Esophagus squamous epithelium (tissue), 4 donors: ENCODE measurements around the gene C1QTNF1.

ENCODE experiments used
- POLR2A ChIP-seq, 4 donors: fragments of 450-650 bp; IDR thresholded peaks; one replicate each; pipeline ENCODE4 v1.6.1; 2017; ENCODE audit warnings: antibody characterized with exemption in 4 of 4, mild to moderate bottlenecking in 4 of 4, moderate library complexity in 3 of 4
- TF ChIP-seq, protein P1 (sequence below), 6 experiments: fragments of 450-650 bp in 4 of 6; fragments of 200-600 bp in 2 of 6; sonication (generic) in 2 of 6; IDR thresholded peaks; one replicate each; pipeline ENCODE4 v1.5.1; 2016 to 2019; ENCODE audit warnings: antibody characterized with exemption in 6 of 6, mild to moderate bottlenecking in 4 of 6, moderate library complexity in 4 of 6

DNA sequence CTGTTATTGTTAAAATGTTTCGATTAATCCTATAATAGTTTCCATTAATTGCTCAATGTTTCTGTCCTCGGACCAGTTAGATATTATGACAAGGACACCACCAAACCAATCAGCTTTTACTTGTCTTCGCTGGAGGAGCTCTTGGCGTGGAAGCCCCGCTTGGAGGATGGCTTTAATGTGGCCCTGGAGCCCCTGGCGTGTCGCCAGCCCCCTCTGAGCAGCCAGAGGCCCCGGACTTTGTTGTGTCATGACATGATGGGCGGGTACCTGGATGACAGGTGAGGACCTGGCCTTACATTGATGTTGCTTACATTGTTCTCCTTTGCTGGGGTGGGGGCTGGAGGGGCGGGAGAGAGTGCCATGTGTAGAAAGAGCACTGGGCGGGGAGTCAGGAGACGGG lies 53.6 kb downstream of the C1QTNF1 start:
- TF ChIP-seq, protein P1, sequence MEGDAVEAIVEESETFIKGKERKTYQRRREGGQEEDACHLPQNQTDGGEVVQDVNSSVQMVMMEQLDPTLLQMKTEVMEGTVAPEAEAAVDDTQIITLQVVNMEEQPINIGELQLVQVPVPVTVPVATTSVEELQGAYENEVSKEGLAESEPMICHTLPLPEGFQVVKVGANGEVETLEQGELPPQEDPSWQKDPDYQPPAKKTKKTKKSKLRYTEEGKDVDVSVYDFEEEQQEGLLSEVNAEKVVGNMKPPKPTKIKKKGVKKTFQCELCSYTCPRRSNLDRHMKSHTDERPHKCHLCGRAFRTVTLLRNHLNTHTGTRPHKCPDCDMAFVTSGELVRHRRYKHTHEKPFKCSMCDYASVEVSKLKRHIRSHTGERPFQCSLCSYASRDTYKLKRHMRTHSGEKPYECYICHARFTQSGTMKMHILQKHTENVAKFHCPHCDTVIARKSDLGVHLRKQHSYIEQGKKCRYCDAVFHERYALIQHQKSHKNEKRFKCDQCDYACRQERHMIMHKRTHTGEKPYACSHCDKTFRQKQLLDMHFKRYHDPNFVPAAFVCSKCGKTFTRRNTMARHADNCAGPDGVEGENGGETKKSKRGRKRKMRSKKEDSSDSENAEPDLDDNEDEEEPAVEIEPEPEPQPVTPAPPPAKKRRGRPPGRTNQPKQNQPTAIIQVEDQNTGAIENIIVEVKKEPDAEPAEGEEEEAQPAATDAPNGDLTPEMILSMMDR (IDR thresholded peaks at IDR 0.05): no peak
- TF ChIP-seq POLR2A (IDR thresholded peaks at IDR 0.05): no peak
